K562 (cell line): ENCODE results near the gene LIG3. TPM values are rescaled to one million over a fixed set of nuclear protein-coding genes. Genes with fewer than 3 reads are reported as not detected.

Experiments
- ASH1L ChIP-seq: fragments of 450-650 bp; IDR thresholded peaks from 2 replicates; pipeline ENCODE4 v1.6.1; 2018; ENCODE audit warnings: borderline replicate concordance, mild to moderate bottlenecking, low read depth; ENCODE audit not compliant: partially characterized antibody
- CBX2 ChIP-seq: fragments of 200-600 bp; sonication (generic); IDR thresholded peaks from one replicate; pipeline ENCODE4 v1.6.1; 2012; ENCODE audit warnings: mild to moderate bottlenecking, low read length, inconsistent platforms; ENCODE audit not compliant: insufficient read depth, poor library complexity, severe bottlenecking
- EGR1 ChIP-seq: fragments of 450-650 bp; conservative IDR thresholded peaks from 2 replicates; pipeline ENCODE4 v1.6.1; 2017; ENCODE audit warnings: mild to moderate bottlenecking
- EHMT2 ChIP-seq: fragments of 450-650 bp; IDR thresholded peaks from 2 replicates; pipeline ENCODE4 v1.6.1; 2018; ENCODE audit warnings: antibody characterized with exemption
- HDGF ChIP-seq: fragments of 450-650 bp; IDR thresholded peaks from 2 replicates; pipeline ENCODE4 v1.6.1; 2016
- JUNB ChIP-seq: fragments of 450-650 bp; formaldehyde crosslinking; conservative IDR thresholded peaks from 2 replicates; pipeline ENCODE4 v1.4.0; 2020; ENCODE audit warnings: mild to moderate bottlenecking
- MXI1 ChIP-seq: IDR thresholded peaks from 2 replicates; pipeline ENCODE4 v1.6.1; 2011; ENCODE audit warnings: low read depth, mild to moderate bottlenecking, improper control_type of control experiment, low read length
- NR2C2 ChIP-seq, 2 experiments: fragments of 200-800 bp in 1 of 2; sonication (Bioruptor generic) in 1 of 2; sonication (generic) in 1 of 2; formaldehyde crosslinking in 1 of 2; IDR thresholded peaks; 2 replicates each; pipeline versions ENCODE4 v1.6.1 to v1.8.0; 2016 to 2022; ENCODE audit warnings: mild to moderate bottlenecking in 1 of 2, missing compliant biosample characterization in 1 of 2, missing genetic modification characterization in 1 of 2, missing genetic modification reagents in 1 of 2
- PCBP2 ChIP-seq: fragments of 200-400 bp; formaldehyde crosslinking; IDR thresholded peaks from 2 replicates; pipeline ENCODE4 v1.6.1; 2018; ENCODE audit warnings: low read length, low read depth, mild to moderate bottlenecking, moderate library complexity; ENCODE audit not compliant: poor library complexity, severe bottlenecking
- PPARD ChIP-seq: fragments of 250-450 bp; sonication (Bioruptor Pico); IDR thresholded peaks from 2 replicates; pipeline ENCODE4 v1.8.0; 2022; ENCODE audit warnings: inconsistent platforms, mild to moderate bottlenecking, moderate library complexity
- PRPF4 ChIP-seq: fragments of 200-400 bp; formaldehyde crosslinking; IDR thresholded peaks from one replicate; pipeline ENCODE4 v1.6.1; 2017; ENCODE audit warnings: low read length, low read depth, mild to moderate bottlenecking; ENCODE audit not compliant: insufficient read depth, poor library complexity, severe bottlenecking
- PYGO2 ChIP-seq: fragments of 450-650 bp; IDR thresholded peaks from 2 replicates; pipeline ENCODE4 v1.6.1; 2016; ENCODE audit warnings: mild to moderate bottlenecking, missing genetic modification characterization, moderate library complexity, missing compliant biosample characterization
- SAP30 ChIP-seq: fragments of 200-600 bp; sonication (generic); IDR thresholded peaks from 2 replicates; pipeline ENCODE4 v1.6.1; 2012; ENCODE audit warnings: borderline replicate concordance, low read depth, mild to moderate bottlenecking, moderate library complexity, low read length, control low read depth, inconsistent platforms; ENCODE audit not compliant: insufficient read depth, poor library complexity, severe bottlenecking
- SUPT5H ChIP-seq: fragments of 450-650 bp; IDR thresholded peaks from 2 replicates; pipeline ENCODE4 v1.6.1; 2016
- TAF7 ChIP-seq: fragments of 450-650 bp; IDR thresholded peaks from 2 replicates; pipeline ENCODE4 v1.6.1; 2016; ENCODE audit warnings: missing genetic modification characterization, missing compliant biosample characterization
- TEAD1 ChIP-seq, 2 experiments: fragments of 450-650 bp in 1 of 2; sonication (generic) in 1 of 2; formaldehyde crosslinking; IDR thresholded peaks; 2 replicates each; pipeline versions ENCODE4 v1.4.0 to v1.8.0; 2020 to 2022; ENCODE audit warnings: mild to moderate bottlenecking in 2 of 2, missing genetic modification reagents in 1 of 2
- TOE1 ChIP-seq, 2 experiments: fragments of 450-650 bp in 1 of 2; sonication (generic) in 1 of 2; formaldehyde crosslinking in 1 of 2; IDR thresholded peaks; 2 replicates each; pipeline versions ENCODE4 v1.7.1 to v1.8.0; 2016 to 2022; ENCODE audit warnings: borderline replicate concordance in 2 of 2, mild to moderate bottlenecking in 2 of 2, antibody characterized with exemption in 1 of 2, inconsistent platforms in 1 of 2, low read depth in 1 of 2, missing genetic modification reagents in 1 of 2, moderate library complexity in 1 of 2
- ZNF12 ChIP-seq: sonication (generic); formaldehyde crosslinking; IDR thresholded peaks from 2 replicates; pipeline ENCODE4 v1.4.0; 2020; ENCODE audit warnings: mild to moderate bottlenecking, missing genetic modification reagents
- ZNF146 ChIP-seq: IDR thresholded peaks from one replicate; pipeline ENCODE4 v1.6.1; 2018; ENCODE audit warnings: missing compliant biosample characterization; ENCODE audit not compliant: unreplicated experiment
- ZNF324 ChIP-seq: fragments of 250-450 bp; sonication (Bioruptor Pico); IDR thresholded peaks from 2 replicates; pipeline ENCODE4 v1.4.0; 2020; ENCODE audit warnings: mild to moderate bottlenecking
- ZNF583 ChIP-seq: fragments of 250-450 bp; sonication (Bioruptor Pico); IDR thresholded peaks from 2 replicates; pipeline ENCODE4 v1.4.0; 2020
- ZNF584 ChIP-seq: fragments of 200-800 bp; sonication (Bioruptor generic); IDR thresholded peaks from 2 replicates; pipeline ENCODE4 v1.6.1; 2016; ENCODE audit warnings: low read depth, mild to moderate bottlenecking, missing genetic modification characterization, missing compliant biosample characterization
- ZNF668 ChIP-seq: fragments of 250-450 bp; sonication (Bioruptor Pico); IDR thresholded peaks from 2 replicates; pipeline ENCODE4 v1.8.0; 2022; ENCODE audit warnings: mild to moderate bottlenecking, inconsistent platforms
- polyA plus RNA-seq, 8 experiments: library from polyadenylated mRNA; depleted of rRNA in 4 of 8; stranded (reverse) in 5 of 8; unstranded in 3 of 8; fragments of >200 nt; fragmentation: Nextera tagmentation in 2 of 8; fragmentation: Illumina TruSeq in 1 of 8; extraction: Ambion mirVana in 2 of 8; extraction: Trizol in 1 of 8; gene quantifications; 2 replicates each; pipeline versions ENCODE4 v1.2.1 to v1.2.3, GENCODE V29; 2011 to 2014; ENCODE audit warnings: inconsistent platforms in 1 of 8, missing spikeins in 1 of 8
- total RNA-seq, 7 experiments: library from RNA; depleted of rRNA in 6 of 7; stranded (reverse); fragments of >200 nt in 6 of 7; fragmentation: Illumina TruSeq in 2 of 7; extraction: Trizol in 2 of 7; gene quantifications; 2 replicates each; pipeline versions ENCODE4 v1.2.1 to v1.2.3, GENCODE V29; 2011 to 2021; ENCODE audit warnings: low replicate concordance in 1 of 7
- TF ChIP-seq, protein P1 (sequence below): IDR thresholded peaks from 3 replicates; pipeline ENCODE4 v1.6.1; 2011; ENCODE audit warnings: borderline replicate concordance, mild to moderate bottlenecking; ENCODE audit not compliant: insufficient read length, insufficient read depth
- TF ChIP-seq, protein P2 (sequence below): fragments of 250-450 bp; sonication (Bioruptor Pico); IDR thresholded peaks from 2 replicates; pipeline ENCODE4 v1.8.0; 2021; ENCODE audit warnings: moderate library complexity, mild to moderate bottlenecking, inconsistent platforms
- TF ChIP-seq, protein P3 (sequence below): sonication (generic); formaldehyde crosslinking; IDR thresholded peaks from 2 replicates; pipeline ENCODE4 v1.8.1; 2022; ENCODE audit warnings: missing genetic modification reagents

LIG3 gene
- total and polyA plus RNA-seq, 9 of the 15 experiments (the other 6 are each of a cell fraction or from before 2014, with no cell fraction given) = 7.6 to 75.0 (median 43.0) TPM

DNA sequence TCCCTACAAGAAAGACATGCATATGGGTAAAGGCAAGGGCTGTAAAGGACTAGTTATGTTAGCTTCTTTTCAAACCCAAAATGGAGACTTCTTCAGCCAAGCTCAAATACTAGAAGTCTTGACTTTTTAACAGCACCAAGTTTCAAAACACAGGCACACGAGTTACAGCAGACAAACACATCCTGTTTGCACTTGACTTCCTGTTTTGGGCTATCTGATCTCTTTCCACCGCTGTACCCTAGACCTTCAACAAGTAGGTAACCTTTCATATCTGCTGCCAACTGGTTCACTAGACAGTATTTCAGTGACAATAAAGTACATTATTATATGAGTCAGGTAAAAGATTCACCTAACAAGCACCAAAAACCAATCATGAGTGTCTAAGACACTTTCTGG lies 70.9 kb downstream of the LIG3 start (continued):
- TF ChIP-seq CBX2 (no peak), ZNF583 (CRISPR knock-in tag) (no peak), JUNB (CRISPR knock-in tag) (no peak), ZNF12 (no peak), ZNF668 (CRISPR knock-in tag) (no peak), PRPF4 (no peak), SUPT5H (no peak), SAP30 (no peak), ZNF324 (CRISPR knock-in tag) (no peak), ASH1L (no peak), ZNF146 (CRISPR knock-in tag) (no peak), PPARD (CRISPR knock-in tag) (no peak), EGR1 (no peak), NR2C2 (CRISPR knock-in tag; IDR thresholded peaks at IDR 0.05) (no peak), NR2C2 (tag; IDR thresholded peaks at IDR 0.05) (peak; percentile 53), TEAD1 (CRISPR knock-in tag; IDR thresholded peaks at IDR 0.05) (no peak), TAF7 (tag) (no peak), PYGO2 (tag) (no peak), HDGF (no peak), ZNF584 (0 out of 2 replicates have a peak, but pooled peaks have one; percentile 25), EHMT2 (peak; percentile 45; the same call in 1 of the 2 replicates), TOE1 (IDR thresholded peaks at IDR 0.05; ENCODE audit: borderline replicate concordance) (no peak), TOE1 (CRISPR knock-in tag; IDR thresholded peaks at IDR 0.05; ENCODE audit: borderline replicate concordance, low read depth) (no peak), PCBP2 (no peak), MXI1 (no peak)
- TF ChIP-seq, protein P1, sequence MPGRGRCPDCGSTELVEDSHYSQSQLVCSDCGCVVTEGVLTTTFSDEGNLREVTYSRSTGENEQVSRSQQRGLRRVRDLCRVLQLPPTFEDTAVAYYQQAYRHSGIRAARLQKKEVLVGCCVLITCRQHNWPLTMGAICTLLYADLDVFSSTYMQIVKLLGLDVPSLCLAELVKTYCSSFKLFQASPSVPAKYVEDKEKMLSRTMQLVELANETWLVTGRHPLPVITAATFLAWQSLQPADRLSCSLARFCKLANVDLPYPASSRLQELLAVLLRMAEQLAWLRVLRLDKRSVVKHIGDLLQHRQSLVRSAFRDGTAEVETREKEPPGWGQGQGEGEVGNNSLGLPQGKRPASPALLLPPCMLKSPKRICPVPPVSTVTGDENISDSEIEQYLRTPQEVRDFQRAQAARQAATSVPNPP = no peak
- TF ChIP-seq, protein P2, sequence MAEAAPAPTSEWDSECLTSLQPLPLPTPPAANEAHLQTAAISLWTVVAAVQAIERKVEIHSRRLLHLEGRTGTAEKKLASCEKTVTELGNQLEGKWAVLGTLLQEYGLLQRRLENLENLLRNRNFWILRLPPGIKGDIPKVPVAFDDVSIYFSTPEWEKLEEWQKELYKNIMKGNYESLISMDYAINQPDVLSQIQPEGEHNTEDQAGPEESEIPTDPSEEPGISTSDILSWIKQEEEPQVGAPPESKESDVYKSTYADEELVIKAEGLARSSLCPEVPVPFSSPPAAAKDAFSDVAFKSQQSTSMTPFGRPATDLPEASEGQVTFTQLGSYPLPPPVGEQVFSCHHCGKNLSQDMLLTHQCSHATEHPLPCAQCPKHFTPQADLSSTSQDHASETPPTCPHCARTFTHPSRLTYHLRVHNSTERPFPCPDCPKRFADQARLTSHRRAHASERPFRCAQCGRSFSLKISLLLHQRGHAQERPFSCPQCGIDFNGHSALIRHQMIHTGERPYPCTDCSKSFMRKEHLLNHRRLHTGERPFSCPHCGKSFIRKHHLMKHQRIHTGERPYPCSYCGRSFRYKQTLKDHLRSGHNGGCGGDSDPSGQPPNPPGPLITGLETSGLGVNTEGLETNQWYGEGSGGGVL (CRISPR knock-in tag) = no peak
- TF ChIP-seq, protein P3, sequence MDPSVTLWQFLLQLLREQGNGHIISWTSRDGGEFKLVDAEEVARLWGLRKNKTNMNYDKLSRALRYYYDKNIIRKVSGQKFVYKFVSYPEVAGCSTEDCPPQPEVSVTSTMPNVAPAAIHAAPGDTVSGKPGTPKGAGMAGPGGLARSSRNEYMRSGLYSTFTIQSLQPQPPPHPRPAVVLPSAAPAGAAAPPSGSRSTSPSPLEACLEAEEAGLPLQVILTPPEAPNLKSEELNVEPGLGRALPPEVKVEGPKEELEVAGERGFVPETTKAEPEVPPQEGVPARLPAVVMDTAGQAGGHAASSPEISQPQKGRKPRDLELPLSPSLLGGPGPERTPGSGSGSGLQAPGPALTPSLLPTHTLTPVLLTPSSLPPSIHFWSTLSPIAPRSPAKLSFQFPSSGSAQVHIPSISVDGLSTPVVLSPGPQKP (CRISPR knock-in tag) = no peak
